ENCODE data around the gene SNAPC3.

The SNAPC3 gene

DNA sequence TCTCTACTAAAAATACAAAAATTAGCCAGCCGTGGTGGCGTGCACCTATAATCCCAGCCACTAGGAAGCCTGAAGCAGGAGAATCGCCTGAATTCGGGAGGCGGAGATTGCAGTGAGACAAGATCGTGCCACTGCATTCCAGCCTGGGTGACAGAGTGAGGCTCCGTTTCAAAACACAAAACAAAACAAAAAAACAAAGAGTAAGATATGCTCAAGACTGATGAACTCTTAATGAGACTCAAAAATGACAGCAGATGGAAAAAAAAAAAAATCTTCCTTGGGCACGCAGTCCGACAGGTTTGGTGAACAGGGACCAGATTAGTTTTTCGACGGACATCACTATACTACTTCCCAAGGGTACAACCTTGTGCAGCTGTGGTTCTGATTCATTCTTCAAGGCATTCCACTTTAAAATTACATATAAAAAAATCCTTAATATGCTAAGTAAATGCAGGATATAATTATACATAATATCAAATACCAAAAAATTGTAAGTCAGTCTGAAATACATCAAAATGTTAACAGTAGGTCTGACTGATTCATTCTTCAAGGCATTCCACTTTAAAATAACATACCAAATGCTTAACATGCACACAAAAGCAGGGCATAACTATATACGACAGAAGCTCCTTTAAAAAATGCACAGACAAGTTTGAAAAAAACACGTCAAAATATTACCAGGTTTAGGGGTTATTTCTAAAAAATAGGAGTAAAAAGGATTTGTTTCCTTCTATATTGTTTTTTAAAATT, 75.7 kb downstream of the SNAPC3 start:
- DNase-seq, result no peak

DNA sequence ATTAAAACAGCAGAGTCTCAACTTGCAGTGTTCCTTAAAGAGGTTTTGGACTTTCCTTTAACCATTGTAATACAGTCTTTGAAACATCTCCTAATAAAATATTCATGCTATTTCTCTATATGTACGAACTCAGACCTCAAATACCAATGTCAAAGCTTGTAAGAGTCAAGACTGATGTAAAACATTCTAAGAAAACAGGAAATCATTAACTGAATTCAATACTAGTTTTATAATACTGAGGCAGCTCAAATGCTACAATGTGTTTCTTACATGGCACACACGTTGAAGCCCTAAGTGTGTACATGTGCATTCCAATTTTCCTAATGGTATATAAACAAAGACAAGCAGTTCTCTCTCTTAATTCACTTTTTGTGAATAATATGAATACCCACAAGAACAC, 76.5 kb downstream of the SNAPC3 start:
- DNase-seq, result no peak

DNA sequence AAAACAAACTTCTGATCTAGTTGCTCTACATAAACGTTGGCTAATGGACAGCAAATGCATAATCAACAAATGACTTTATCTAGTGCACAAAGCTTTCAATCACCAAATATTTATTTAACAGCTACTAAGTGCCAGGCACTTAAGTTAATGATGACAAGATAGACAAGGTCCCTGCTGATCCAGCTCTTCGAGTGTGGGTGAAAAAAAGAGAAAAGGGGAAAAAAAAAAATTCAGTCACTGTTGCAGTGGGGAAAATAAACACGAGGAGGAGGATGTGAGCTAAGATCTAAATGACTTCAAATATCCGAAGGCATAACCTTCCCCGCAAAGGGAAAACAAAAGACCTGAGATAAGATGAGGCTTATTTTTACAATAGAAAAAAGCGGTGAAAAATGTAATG, 78.5 kb downstream of the SNAPC3 start:
- DNase-seq, result no peak

DNA sequence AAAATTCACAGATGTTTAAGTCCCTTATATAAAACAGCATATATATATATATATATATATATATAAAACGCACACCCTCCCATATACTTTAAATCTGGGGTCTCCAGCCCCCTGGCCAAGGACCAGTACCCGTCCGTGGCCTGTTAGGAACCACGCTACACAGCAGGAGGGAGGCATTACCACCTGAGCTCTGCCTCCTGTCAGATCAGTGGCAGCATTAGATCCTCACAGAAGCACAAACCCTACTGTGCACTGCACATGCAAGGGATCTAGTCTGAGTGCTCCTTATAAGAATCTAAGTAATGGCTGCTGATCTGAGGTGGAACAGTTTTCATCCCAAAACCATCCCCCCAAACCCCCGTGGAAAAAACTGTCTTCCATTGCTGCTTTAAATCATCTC, 79.1 kb downstream of the SNAPC3 start:
- no peak for DNase-seq

DNA sequence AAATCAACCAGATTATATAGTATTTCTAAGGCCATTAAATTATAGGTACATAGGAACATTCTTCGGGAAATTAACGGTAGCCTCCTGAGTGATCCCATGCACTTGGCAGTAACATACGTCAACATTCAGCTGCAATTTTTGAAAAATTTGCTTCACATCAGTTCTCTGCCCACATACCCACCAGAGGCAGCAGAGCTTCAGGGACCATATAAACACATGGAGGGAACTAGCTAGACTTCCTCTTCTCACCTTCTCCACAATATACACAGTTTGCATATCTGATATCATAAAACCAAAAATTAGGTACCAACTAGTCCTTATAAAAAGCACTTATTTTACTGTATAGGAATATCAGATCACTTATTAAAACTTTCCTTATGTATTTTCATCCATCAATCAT, 83.2 kb downstream of the SNAPC3 start:
- no peak for DNase-seq

DNA sequence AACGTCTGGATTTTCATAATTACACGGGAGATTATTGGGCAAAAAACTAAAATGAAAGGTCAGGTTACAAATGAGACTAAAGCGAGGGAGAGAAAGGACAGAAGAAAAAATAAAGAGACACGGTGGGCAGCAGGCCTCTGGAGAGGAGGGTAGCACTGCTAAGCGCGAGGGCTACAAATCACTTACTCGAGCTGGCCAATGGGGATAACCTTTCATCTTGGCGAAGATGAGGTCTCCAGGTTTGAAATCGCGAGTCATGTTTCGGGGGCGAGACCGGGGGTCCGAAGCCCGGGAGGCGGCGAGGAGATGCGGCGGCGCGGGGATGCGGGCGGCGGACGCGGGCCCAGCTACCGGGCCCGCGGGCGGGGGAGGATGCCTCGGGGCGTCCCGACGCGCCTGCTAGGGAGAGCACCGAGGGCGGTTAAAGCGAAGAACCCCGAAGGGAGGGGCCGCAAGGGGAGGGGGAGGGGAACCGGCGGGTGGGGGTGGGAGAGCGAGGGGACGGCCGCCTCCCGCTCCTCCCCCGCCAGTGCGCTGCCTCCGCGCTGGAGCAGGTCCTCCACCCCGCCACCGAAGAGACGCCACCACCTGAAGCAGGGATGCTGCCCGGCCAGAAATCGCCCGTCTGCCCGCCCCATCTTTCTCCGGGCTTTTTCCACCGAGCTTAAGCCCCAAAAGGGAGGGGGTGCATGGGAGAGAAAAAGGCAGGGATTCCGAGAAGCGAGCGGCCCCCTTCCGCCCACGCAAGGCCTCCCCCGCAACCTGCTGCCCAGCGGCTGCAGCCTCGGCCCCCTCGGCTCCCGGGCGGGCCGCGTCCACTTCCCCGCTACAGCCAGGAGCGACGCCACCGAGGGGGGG, 87.5 kb downstream of the SNAPC3 start:
- DNase-seq, result no peak

DNA sequence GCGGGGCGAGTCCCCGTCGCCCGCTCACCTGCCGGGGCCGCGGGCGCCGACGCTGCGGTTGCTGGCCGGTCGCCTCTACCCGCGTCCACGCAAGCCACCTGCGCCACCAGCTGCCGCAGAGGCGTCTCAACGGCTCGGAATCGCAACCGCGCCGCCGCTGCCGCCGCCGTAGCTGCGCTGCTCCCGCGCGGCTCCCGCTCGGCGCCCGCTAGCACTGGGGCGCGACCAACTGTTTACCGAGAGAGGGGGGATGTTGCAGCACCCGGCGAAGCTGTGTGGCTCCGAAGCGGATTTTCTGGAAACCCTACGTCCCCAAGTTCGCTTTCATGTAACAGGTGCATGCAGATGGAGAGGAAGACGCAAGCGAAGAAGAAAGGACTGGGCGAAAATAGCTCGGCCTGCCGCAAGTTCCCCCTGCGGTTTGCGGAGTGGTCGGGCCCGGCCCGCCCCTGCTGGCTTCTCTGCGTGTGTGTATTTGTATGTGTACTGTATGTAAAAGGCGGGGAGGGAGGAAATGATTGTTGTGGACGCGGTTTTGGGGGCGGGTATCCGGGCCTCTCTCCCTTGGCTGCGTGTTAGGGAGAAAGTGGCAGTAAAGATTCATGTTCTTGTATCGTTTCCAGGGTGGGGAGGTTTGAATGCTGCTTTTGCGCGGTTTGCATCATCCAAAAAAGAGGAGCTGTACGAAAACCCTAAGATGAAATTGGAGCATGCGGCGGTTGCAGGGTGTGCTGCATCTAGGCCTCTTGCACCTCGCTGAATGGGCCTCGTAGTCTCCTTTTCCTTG, 88.3 kb downstream of the SNAPC3 start, which contains the start of gene PSIP1:
Gene PSIP1 (minus strand): TSS at position 182 of the 787 bp plus-strand sequence. CDS start 782 bp downstream, outside the sequence.
- peak; percentile 91 for DNase-seq

Data from KG1 (cell line).